Lower leg skin (tissue), 3 donors: Measurements from ENCODE around the gene ANKRD36C.
"Not testable (repeated sequence)": the region's sequence is repeated elsewhere in the genome, so short reads cannot be mapped to it uniquely, and the experiment has no call there.

Experiments used
- POLR2A ChIP-seq, 2 donors: fragments of 450-650 bp; IDR thresholded peaks; one replicate each; pipeline ENCODE4 v1.6.1; 2016 to 2017; ENCODE audit warnings: antibody characterized with exemption in 2 of 2, mild to moderate bottlenecking in 1 of 2, moderate library complexity in 1 of 2
- TF ChIP-seq, protein P1 (sequence below), 3 donors: fragments of 450-650 bp; IDR thresholded peaks; one replicate each; pipeline ENCODE4 v1.5.1; 2016; ENCODE audit warnings: antibody characterized with exemption in 3 of 3, mild to moderate bottlenecking in 3 of 3, moderate library complexity in 2 of 3

DNA sequence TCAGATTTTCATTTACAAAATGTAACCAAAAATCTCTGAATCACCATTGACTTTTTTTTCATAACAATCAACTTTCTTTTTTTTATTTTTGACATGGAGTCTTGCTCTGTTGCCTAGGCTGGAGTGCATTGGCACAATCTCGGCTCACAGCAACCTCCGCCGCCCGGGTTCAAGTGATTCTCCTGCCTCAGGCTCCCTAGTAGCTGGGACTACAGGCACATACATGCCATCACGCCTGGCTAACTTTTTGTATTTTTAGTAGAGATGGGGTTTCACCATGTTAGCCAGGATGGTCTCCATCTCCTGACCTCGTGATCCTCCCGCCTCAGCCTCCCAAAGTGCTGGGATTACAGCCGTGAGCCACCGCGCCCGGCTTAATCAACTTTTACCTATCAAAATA lies 51.7 kb downstream of the ANKRD36C start:
- TF ChIP-seq, protein P1, sequence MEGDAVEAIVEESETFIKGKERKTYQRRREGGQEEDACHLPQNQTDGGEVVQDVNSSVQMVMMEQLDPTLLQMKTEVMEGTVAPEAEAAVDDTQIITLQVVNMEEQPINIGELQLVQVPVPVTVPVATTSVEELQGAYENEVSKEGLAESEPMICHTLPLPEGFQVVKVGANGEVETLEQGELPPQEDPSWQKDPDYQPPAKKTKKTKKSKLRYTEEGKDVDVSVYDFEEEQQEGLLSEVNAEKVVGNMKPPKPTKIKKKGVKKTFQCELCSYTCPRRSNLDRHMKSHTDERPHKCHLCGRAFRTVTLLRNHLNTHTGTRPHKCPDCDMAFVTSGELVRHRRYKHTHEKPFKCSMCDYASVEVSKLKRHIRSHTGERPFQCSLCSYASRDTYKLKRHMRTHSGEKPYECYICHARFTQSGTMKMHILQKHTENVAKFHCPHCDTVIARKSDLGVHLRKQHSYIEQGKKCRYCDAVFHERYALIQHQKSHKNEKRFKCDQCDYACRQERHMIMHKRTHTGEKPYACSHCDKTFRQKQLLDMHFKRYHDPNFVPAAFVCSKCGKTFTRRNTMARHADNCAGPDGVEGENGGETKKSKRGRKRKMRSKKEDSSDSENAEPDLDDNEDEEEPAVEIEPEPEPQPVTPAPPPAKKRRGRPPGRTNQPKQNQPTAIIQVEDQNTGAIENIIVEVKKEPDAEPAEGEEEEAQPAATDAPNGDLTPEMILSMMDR (IDR thresholded peaks at IDR 0.05): not testable (repeated sequence)
- not testable (repeated sequence) for TF ChIP-seq POLR2A (IDR thresholded peaks at IDR 0.05)
